CD14-positive monocyte (primary cell): ENCODE data around the gene SERBP1. TPM values are rescaled to one million over a fixed set of nuclear protein-coding genes. Genes with fewer than 3 reads are reported as not detected.
"Not testable (repeated sequence)": the region's sequence is repeated elsewhere in the genome, so short reads cannot be mapped to it uniquely, and the experiment has no call there.

Experiments used
- DNase-seq, 3 donors: peaks; one replicate each; pipeline ENCODE4 v3.0.0-alpha.2; 2011 to 2022
- H2AFZ ChIP-seq: 2 replicates; pipeline ENCODE4 v1.6.0; 2012; ENCODE audit warnings: mild to moderate bottlenecking, low read depth, low read length, inconsistent platforms; ENCODE audit not compliant: insufficient read depth, poor library complexity, severe bottlenecking
- H3K27ac ChIP-seq, 2 donors: 1 replicate in 1 of 2; 2 replicates in 1 of 2; pipeline ENCODE4 v1.5.1; 2012 to 2013; ENCODE audit warnings: low read length in 2 of 2, control low read depth in 1 of 2, inconsistent platforms in 1 of 2, low read depth in 1 of 2, mild to moderate bottlenecking in 1 of 2
- H3K27me3 ChIP-seq, 2 donors: one replicate each; pipeline versions ENCODE4 v1.6.0 to v1.6.1; 2011 to 2013; ENCODE audit warnings: low read length in 2 of 2; ENCODE audit not compliant: control insufficient read depth in 2 of 2, insufficient read depth in 2 of 2
- H3K36me3 ChIP-seq, 2 donors: replicated peaks in 1 of 2; 1 replicate in 1 of 2; 2 replicates in 1 of 2; pipeline versions ENCODE4 v1.5.1 to v1.6.1; 2012 to 2013; ENCODE audit warnings: low read length in 2 of 2, control low read depth in 1 of 2, inconsistent platforms in 1 of 2, mild to moderate bottlenecking in 1 of 2; ENCODE audit not compliant: insufficient read depth in 2 of 2, control insufficient read depth in 1 of 2
- H3K4me1 ChIP-seq, 2 donors: 1 replicate in 1 of 2; 2 replicates in 1 of 2; pipeline versions ENCODE4 v1.5.1 to v1.6.1; 2012 to 2013; ENCODE audit warnings: low read length in 2 of 2, control low read depth in 1 of 2, inconsistent platforms in 1 of 2, mild to moderate bottlenecking in 1 of 2, moderate library complexity in 1 of 2; ENCODE audit not compliant: insufficient read depth in 2 of 2, control insufficient read depth in 1 of 2
- H3K4me2 ChIP-seq: replicated peaks from 2 replicates; pipeline ENCODE3; 2012; ENCODE audit warnings: low read length, moderate library complexity, mild to moderate bottlenecking; ENCODE audit not compliant: poor library complexity, severe bottlenecking; ENCODE audit errors: extremely low read depth
- H3K4me3 ChIP-seq, 3 experiments: fragments of 200-600 bp in 1 of 3; sonication (generic) in 1 of 3; replicated peaks in 1 of 3; 1 replicate in 2 of 3; 2 replicates in 1 of 3; pipeline ENCODE4 v1.5.1; 2011 to 2013; ENCODE audit warnings: low read length in 3 of 3, mild to moderate bottlenecking in 3 of 3, control low read depth in 2 of 3, low read depth in 2 of 3, inconsistent platforms in 1 of 3, moderate library complexity in 1 of 3
- H3K79me2 ChIP-seq: 2 replicates; pipeline ENCODE4 v1.6.0; 2012; ENCODE audit warnings: mild to moderate bottlenecking, control low read depth, inconsistent platforms, low read length, moderate library complexity; ENCODE audit not compliant: insufficient read depth
- H3K9ac ChIP-seq: 2 replicates; pipeline ENCODE4 v1.6.0; 2017; ENCODE audit warnings: low read length, mild to moderate bottlenecking; ENCODE audit not compliant: insufficient read depth, poor library complexity, severe bottlenecking
- H3K9me3 ChIP-seq, 2 donors: replicated peaks in 1 of 2; 1 replicate in 1 of 2; 2 replicates in 1 of 2; pipeline versions ENCODE4 v1.5.1 to v1.6.1; 2012 to 2013; ENCODE audit warnings: low read length in 2 of 2, control low read depth in 1 of 2; ENCODE audit not compliant: control insufficient read depth in 1 of 2, insufficient read depth in 1 of 2
- H4K20me1 ChIP-seq: 2 replicates; pipeline ENCODE4 v1.6.0; 2012; ENCODE audit warnings: mild to moderate bottlenecking, low read length, control low read depth, moderate library complexity; ENCODE audit not compliant: insufficient read depth
- H3K27ac Mint-ChIP-seq, 7 donors: one replicate each; pipeline ENCODE4 v1.8.0; 2020; ENCODE audit warnings: mild to moderate bottlenecking in 7 of 7, mixed read lengths in 7 of 7, moderate library complexity in 6 of 7, inconsistent platforms in 2 of 7
- H3K27me3 Mint-ChIP-seq, 3 donors: one replicate each; pipeline ENCODE4 v1.8.0; 2021 to 2022; ENCODE audit warnings: low read depth in 3 of 3, mild to moderate bottlenecking in 3 of 3, mixed read lengths in 3 of 3, moderate library complexity in 3 of 3, inconsistent platforms in 1 of 3
- H3K36me3 Mint-ChIP-seq, 2 donors: one replicate each; pipeline ENCODE4 v1.8.0; 2020; ENCODE audit warnings: mixed read lengths in 2 of 2, inconsistent platforms in 1 of 2, mild to moderate bottlenecking in 1 of 2
- H3K4me1 Mint-ChIP-seq: one replicate; pipeline ENCODE4 v1.8.0; 2020; ENCODE audit warnings: mild to moderate bottlenecking, mixed read lengths
- H3K4me3 Mint-ChIP-seq, 2 donors: one replicate each; pipeline ENCODE4 v1.8.0; 2020; ENCODE audit warnings: mild to moderate bottlenecking in 2 of 2, mixed read lengths in 2 of 2, moderate library complexity in 1 of 2
- H3K9me3 Mint-ChIP-seq, 7 donors: one replicate each; pipeline ENCODE4 v1.8.0; 2020 to 2022; ENCODE audit warnings: mixed read lengths in 7 of 7, mild to moderate bottlenecking in 6 of 7, moderate library complexity in 6 of 7, inconsistent platforms in 2 of 7
- CTCF ChIP-seq: fragments of 200-600 bp; IDR thresholded peaks from one replicate; pipeline ENCODE4 v1.8.0; 2022; ENCODE audit warnings: antibody characterized with exemption, mild to moderate bottlenecking
- WGBS: methylation state at CpG from one replicate; pipeline ENCODE4 v1.1.5; 2013; ENCODE audit warnings: missing lambda C conversion rate; ENCODE audit not compliant: insufficient coverage; 5-methylcytosine and 5-hydroxymethylcytosine counted together
- intact Hi-C, 2 donors: fragments of 100-400 bp; cut with micrococcal nuclease; formaldehyde crosslinking; loops; one replicate each; pipeline versions ENCODE4 v1.15.0 to v1.15.1; 2023
- polyA plus RNA-seq, 3 donors: library from polyadenylated mRNA; depleted of rRNA in 1 of 3; unstranded in 2 of 3; stranded (reverse) in 1 of 3; fragments of 300-500 nt in 2 of 3; fragments of >200 nt in 1 of 3; fragmentation: Illumina TruSeq in 2 of 3; gene quantifications; 1 replicate in 2 of 3; 2 replicates in 1 of 3; pipeline ENCODE4 v1.2.3, GENCODE V29; 2012 to 2021

Gene SERBP1
- polyA plus RNA-seq, 3 donors = 38.2 to 78.8 (median 75.3) TPM

DNA sequence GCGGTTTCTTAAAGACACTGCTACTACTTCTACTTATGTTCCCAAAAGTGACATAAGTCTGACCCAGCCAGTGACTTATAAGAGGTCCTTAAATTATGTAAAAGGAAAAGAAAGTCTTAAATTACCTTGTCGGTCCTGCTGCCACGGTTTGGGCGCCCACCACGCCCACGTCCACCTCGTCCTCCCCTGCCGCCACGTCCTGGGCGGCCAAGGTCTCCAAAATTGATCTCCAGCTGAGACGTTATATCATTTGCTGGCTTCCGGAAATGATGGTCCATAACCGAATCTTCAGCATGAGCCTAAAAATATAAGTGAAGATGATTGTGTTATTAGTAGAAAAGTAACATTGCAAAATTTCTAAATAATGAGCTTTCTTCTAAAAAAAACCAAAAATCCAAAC lies 15.2 kb downstream of the SERBP1 start:
- Histone ChIP-seq H4K20me1 (peaks cover 70% of the 10 kb centered on the region), H3K36me3 (peaks cover 89 to 96% of the 10 kb centered on the region in 2 donors), H3K9ac (no peak overlapping the region), H3K79me2 (peaks cover 60% of the 10 kb centered on the region), H2AFZ (no peak overlapping the region), H3K9me3 (no peaks in the 10 kb centered on the region), H3K4me1 (no peaks in the 10 kb centered on the region), H3K4me2 (no peak overlapping the region), H3K27me3 (no peaks in the 10 kb centered on the region), H3K4me3 (no peak overlapping the region), H3K27ac (no peak overlapping the region)
- DNase-seq = no peak
- Mint-ChIP-seq H3K4me3 (no peak overlapping the region), H3K27me3 (no peaks in the 10 kb centered on the region), H3K27ac (peak overlapping the region in 1 of 7 donors; percentile 10), H3K4me1 (no peaks in the 10 kb centered on the region), H3K9me3 (no peaks in the 10 kb centered on the region), H3K36me3 (peaks cover 83 to 89% of the 10 kb centered on the region in 2 donors)
- intact Hi-C loops = no loop called here
- WGBS = no CpG with 5 or more reads among the region's 13 CpGs
- TF ChIP-seq CTCF = no peak

GRCh38 chr1:67414574-67414973 lies 15.6 kb downstream of the SERBP1 start:
- peak overlapping the region in 2 of 7 donors; percentile 10 to 30 for H3K27ac Mint-ChIP-seq
- Histone ChIP-seq H3K4me2 (no peak overlapping the region), H3K79me2 (peaks cover 55% of the 10 kb centered on the region), H2AFZ (no peak overlapping the region), H3K27me3 (no peaks in the 10 kb centered on the region), H3K36me3 (peaks cover 89 to 96% of the 10 kb centered on the region in 2 donors), H3K9ac (no peak overlapping the region), H3K27ac (no peak overlapping the region), H3K9me3 (no peaks in the 10 kb centered on the region), H3K4me3 (no peak overlapping the region), H4K20me1 (peaks cover 66% of the 10 kb centered on the region), H3K4me1 (no peaks in the 10 kb centered on the region)
- peaks cover 83 to 85% of the 10 kb centered on the region in 2 donors for H3K36me3 Mint-ChIP-seq
- no peak overlapping the region for H3K4me3 Mint-ChIP-seq
- intact Hi-C loops = no loop called here
- no peaks in the 10 kb centered on the region for H3K27me3 Mint-ChIP-seq
- no peaks in the 10 kb centered on the region for H3K9me3 Mint-ChIP-seq
- no peak for TF ChIP-seq CTCF
- no peaks in the 10 kb centered on the region for H3K4me1 Mint-ChIP-seq
- no peak for DNase-seq
- WGBS = 100% methylated on average over 2 of the region's 2 CpGs

GRCh38 chr1:67413101-67413500 lies 17.1 kb downstream of the SERBP1 start:
- H3K9ac ChIP-seq, H3K4me3 Mint-ChIP-seq: not testable (repeated sequence)
- H4K20me1 ChIP-seq = peaks cover 51% of the 10 kb centered on the region

More at GRCh38 chr1:67413101-67413500, 17.1 kb downstream of the SERBP1 start:
- H3K27me3 Mint-ChIP-seq, intact Hi-C loops, H3K4me1 Mint-ChIP-seq, DNase-seq, H3K9me3 Mint-ChIP-seq, H3K4me1 ChIP-seq, H3K4me2 ChIP-seq, H3K9me3 ChIP-seq, H3K27ac ChIP-seq, H3K4me3 ChIP-seq, H3K27me3 ChIP-seq, H3K27ac Mint-ChIP-seq, H2AFZ ChIP-seq: not testable (repeated sequence)
- Histone ChIP-seq H3K79me2 (peaks cover 41% of the 10 kb centered on the region), H3K36me3 (peaks cover 74 to 89% of the 10 kb centered on the region in 2 donors)
- H3K36me3 Mint-ChIP-seq = peaks cover 70 to 77% of the 10 kb centered on the region in 2 donors
- WGBS = no CpG with 5 or more reads among the region's 2 CpGs
